HCT116 (cell line): ENCODE data around the gene USP10. TPM values are rescaled to one million over a fixed set of nuclear protein-coding genes. Genes with fewer than 3 reads are reported as not detected.

ENCODE experiments used
- ATAC-seq: fragments of 200-7000 bp; cut with Tn5 transposase; 2 replicates; pipeline ENCODE4 v1.9.1; 2020; ENCODE audit warnings: mild to moderate bottlenecking, moderate library complexity
- BruUV-seq: library from RNA; stranded (reverse); fragments of 400-500 nt; replicated peaks from 2 replicates; lab custom pipeline; 2021; lab: Mats Ljungman, UMichigan
- CTCF ChIA-PET: fragments of 300-600 bp; sonication (Branson Sonifier 250); formaldehyde crosslinking; loops from one replicate; lab custom pipeline; 2021; ENCODE audit warnings: antibody characterized with exemption; lab: Charles Lee
- POLR2A ChIA-PET: fragments of 300-600, 350-600 bp; sonication (Branson Sonifier 250); formaldehyde crosslinking; loops from one replicate; lab custom pipeline; 2021; ENCODE audit warnings: antibody characterized with exemption; lab: Charles Lee
- RAD21 ChIA-PET, 2 experiments: fragments of 300-600 bp; sonication (Branson Sonifier 250); formaldehyde crosslinking; loops; one replicate each; lab custom pipeline; 2023; ENCODE audit warnings: low total read pairs in 2 of 2; ENCODE audit not compliant: uncharacterized antibody in 2 of 2, unreplicated experiment in 2 of 2, low non-redundant PET in 1 of 2; lab: Charles Lee
- DNase-seq: peaks from one replicate; pipeline ENCODE4 v3.0.0-alpha.2; 2010; ENCODE audit warnings: low read depth, low spot score
- H2AFZ ChIP-seq: fragments of 200-600 bp; shearing (Covaris generic), sonication (generic); 2 replicates; pipeline ENCODE4 v1.6.1; 2017; ENCODE audit warnings: low read depth, mixed run types, mixed read lengths, antibody characterized with exemption, low read length; ENCODE audit not compliant: poor library complexity, severe bottlenecking
- H3K27ac ChIP-seq: 2 replicates; pipeline ENCODE4 v1.5.1; 2012; ENCODE audit warnings: low read depth, low read length
- H3K27me3 ChIP-seq: fragments of 200-600 bp; sonication (generic); 2 replicates; pipeline ENCODE4 v1.6.1; 2016; ENCODE audit warnings: mixed run types, low read length, mixed read lengths; ENCODE audit not compliant: insufficient read depth
- H3K36me3 ChIP-seq, 2 experiments: fragments of 200-500 bp in 1 of 2; fragments of 200-600 bp in 1 of 2; sonication (Bioruptor generic) in 1 of 2; sonication (generic) in 1 of 2; 2 replicates each; pipeline versions ENCODE4 v1.5.1 to v1.6.1; 2014 to 2016; ENCODE audit warnings: low read length in 2 of 2, inconsistent platforms in 1 of 2, mixed read lengths in 1 of 2, mixed run types in 1 of 2; ENCODE audit not compliant: insufficient read depth in 2 of 2, control insufficient read depth in 1 of 2
- H3K4me1 ChIP-seq, 2 experiments: fragments of 200-600 bp in 1 of 2; sonication (generic) in 1 of 2; 2 replicates each; pipeline versions ENCODE4 v1.5.1 to v1.6.1; 2012 to 2017; ENCODE audit warnings: low read length in 2 of 2, inconsistent platforms in 1 of 2, mild to moderate bottlenecking in 1 of 2, mixed read lengths in 1 of 2, mixed run types in 1 of 2, moderate library complexity in 1 of 2; ENCODE audit not compliant: insufficient read depth in 2 of 2, control insufficient read depth in 1 of 2
- H3K4me2 ChIP-seq: fragments of 200-600 bp; sonication (generic); 2 replicates; pipeline ENCODE4 v1.6.1; 2017; ENCODE audit warnings: mixed run types, low read length, mixed read lengths
- H3K4me3 ChIP-seq, 2 experiments: fragments of 200-600 bp in 1 of 2; sonication (generic) in 1 of 2; replicated peaks in 1 of 2; 2 replicates each; pipeline ENCODE4 v1.5.1; 2011 to 2016; ENCODE audit warnings: low read length in 2 of 2, control low read depth in 1 of 2, low read depth in 1 of 2, mild to moderate bottlenecking in 1 of 2, mixed read lengths in 1 of 2, mixed run types in 1 of 2
- H3K79me2 ChIP-seq: fragments of 200-600 bp; sonication (generic); 2 replicates; pipeline ENCODE4 v1.6.1; 2017; ENCODE audit warnings: mild to moderate bottlenecking, mixed run types, low read length, moderate library complexity, mixed read lengths; ENCODE audit not compliant: insufficient read depth
- H3K9ac ChIP-seq: fragments of 200-600 bp; sonication (generic); 2 replicates; pipeline ENCODE4 v1.6.1; 2016; ENCODE audit warnings: low read length, mixed read lengths
- H3K9me2 ChIP-seq: fragments of 200-600 bp; sonication (generic), shearing (Covaris generic); 2 replicates; pipeline ENCODE4 v1.6.1; 2017; ENCODE audit warnings: mixed run types, mild to moderate bottlenecking, moderate library complexity; ENCODE audit not compliant: insufficient read depth
- H3K9me3 ChIP-seq, 2 experiments: fragments of 200-500 bp in 1 of 2; fragments of 200-600 bp in 1 of 2; sonication (Bioruptor generic) in 1 of 2; sonication (generic) in 1 of 2; 2 replicates each; pipeline ENCODE4 v1.6.1; 2014 to 2017; ENCODE audit warnings: low read length in 2 of 2, mixed read lengths in 2 of 2, inconsistent platforms in 1 of 2, low read depth in 1 of 2, mild to moderate bottlenecking in 1 of 2, mixed run types in 1 of 2, moderate library complexity in 1 of 2; ENCODE audit not compliant: control insufficient read depth in 1 of 2, insufficient read depth in 1 of 2
- H4K20me1 ChIP-seq: fragments of 200-600 bp; sonication (generic), shearing (Covaris generic); 2 replicates; pipeline ENCODE4 v1.6.1; 2017; ENCODE audit warnings: mixed run types, mild to moderate bottlenecking, moderate library complexity; ENCODE audit not compliant: insufficient read depth
- EZH2phosphoT487 ChIP-seq: fragments of 200-600 bp; IDR thresholded peaks from 2 replicates; pipeline ENCODE4 v1.6.1; 2018; ENCODE audit warnings: antibody characterized with exemption, borderline replicate concordance
- JUND ChIP-seq: IDR thresholded peaks from 2 replicates; pipeline ENCODE4 v1.6.1; 2012
- POLR2A ChIP-seq: IDR thresholded peaks from 2 replicates; pipeline ENCODE4 v1.7.0; 2011; ENCODE audit warnings: borderline replicate concordance; ENCODE audit not compliant: insufficient read depth, insufficient read length; ENCODE audit errors: extremely low read depth
- POLR2AphosphoS5 ChIP-seq: IDR thresholded peaks from 2 replicates; pipeline ENCODE4 v1.6.1; 2011; ENCODE audit warnings: mild to moderate bottlenecking, low read depth, low read length, moderate library complexity
- SIN3A ChIP-seq: IDR thresholded peaks from 2 replicates; pipeline ENCODE4 v1.6.1; 2012; ENCODE audit warnings: low read depth
- SRF ChIP-seq: IDR thresholded peaks from 2 replicates; pipeline ENCODE4 v1.6.1; 2012; ENCODE audit warnings: low read depth
- ZNF274 ChIP-seq: fragments of 200-500 bp; sonication (Bioruptor generic); IDR thresholded peaks from 2 replicates; pipeline ENCODE4 v1.6.1; 2014; ENCODE audit warnings: mild to moderate bottlenecking, low read depth, low read length, inconsistent platforms
- intact Hi-C: fragments of 100-400 bp; cut with micrococcal nuclease; formaldehyde crosslinking; loops from 2 replicates; pipeline ENCODE4 v1.10.0; 2022
- total RNA-seq: library from RNA; stranded (reverse); gene quantifications from one replicate; pipeline ENCODE4 v1.2.1, GENCODE V29; 2021; ENCODE audit not compliant: unreplicated experiment
- TF ChIP-seq, protein P1 (sequence below): IDR thresholded peaks from 2 replicates; pipeline ENCODE4 v1.6.1; 2012

The USP10 gene
- total RNA-seq, 1 experiment from 2014 or later = 175 TPM

GRCh38 chr16:84728853-84729424 lies 29.1 kb downstream of the USP10 start:
- Histone ChIP-seq H3K4me3 (no peak overlapping the region), H3K36me3 (peaks cover 0 to 5% of the 10 kb centered on the region in 2 experiments; a peak in 1 of 4 replicates), H3K4me1 (peaks cover 62 to 79% of the 10 kb centered on the region in 2 experiments), H2AFZ (no peak overlapping the region), H3K9me2 (no peaks in the 10 kb centered on the region), H3K4me2 (peak overlapping the region; percentile 73), H3K27ac (no peak overlapping the region; the same call in 1 of the 2 replicates), H3K79me2 (peaks cover 100% of the 10 kb centered on the region), H3K9me3 (no peaks in the 10 kb centered on the region), H3K9ac (0 out of 2 replicates have a peak overlapping the region, but pooled peaks have one; percentile 54), H3K27me3 (no peaks in the 10 kb centered on the region), H4K20me1 (peaks cover 49% of the 10 kb centered on the region; the same call in 1 of the 2 replicates)
- ChIA-PET CTCF (interaction anchor here (1.4 to 3.0 kb wide), 5 partner anchors 10 to 358 kb away, joined by 4 to 35 read pairs (median 7); no protein-coding TSS in a partner anchor), POLR2A (interaction anchor here (1.4 kb wide), 1 partner anchor 9 kb away, joined by 6 read pairs; no protein-coding TSS in a partner anchor), RAD21 (no interaction called here)
- no peak for ATAC-seq
- BruUV-seq = no TSS peak
- no peak for TF ChIP-seq ZNF274
- TF ChIP-seq, protein P1, sequence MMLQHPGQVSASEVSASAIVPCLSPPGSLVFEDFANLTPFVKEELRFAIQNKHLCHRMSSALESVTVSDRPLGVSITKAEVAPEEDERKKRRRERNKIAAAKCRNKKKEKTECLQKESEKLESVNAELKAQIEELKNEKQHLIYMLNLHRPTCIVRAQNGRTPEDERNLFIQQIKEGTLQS = no peak
- no peak for TF ChIP-seq SRF
- TF ChIP-seq POLR2AphosphoS5 = no peak
- TF ChIP-seq SIN3A = no peak
- no peak for TF ChIP-seq EZH2phosphoT487
- no peak for TF ChIP-seq JUND
- TF ChIP-seq POLR2A = no peak
- intact Hi-C loops = no loop called here
- no peak for DNase-seq
